HEK293 (cell line): ENCODE measurements around the gene HARBI1.
A peak's percentile ranks its signal among the peaks of the same experiment; 100 is the strongest.

Source experiments
- CTCF ChIA-PET: fragments of 350-600 bp; formaldehyde crosslinking; extraction: SDS; loops from one replicate; lab custom pipeline; 2021; ENCODE audit warnings: antibody characterized with exemption; lab: Yijun Ruan, JAX
- POLR2A ChIA-PET: fragments of 300-600 bp; formaldehyde crosslinking; extraction: SDS; loops from one replicate; lab custom pipeline; 2020; ENCODE audit warnings: antibody characterized with exemption, inconsistent platforms; lab: Yijun Ruan, JAX
- H3K27ac ChIP-seq: fragments of 200-500 bp; sonication (Bioruptor generic); 2 replicates; pipeline ENCODE4 v1.5.1; 2014; ENCODE audit warnings: low read depth, low read length, control low read depth, inconsistent platforms; ENCODE audit errors: extremely low read depth
- H3K36me3 ChIP-seq, 2 experiments: fragments of 200-500 bp in 1 of 2; sonication (Bioruptor generic) in 1 of 2; 1 replicate in 1 of 2; 2 replicates in 1 of 2; pipeline ENCODE4 v1.5.1; 2014 to 2017; ENCODE audit warnings: inconsistent platforms in 2 of 2, low read length in 2 of 2; ENCODE audit not compliant: control insufficient read depth in 2 of 2, insufficient read depth in 1 of 2
- H3K4me1 ChIP-seq: fragments of 200-500 bp; sonication (Bioruptor generic); 2 replicates; pipeline ENCODE4 v1.5.1; 2014; ENCODE audit warnings: mild to moderate bottlenecking, low read length, inconsistent platforms; ENCODE audit not compliant: control insufficient read depth, insufficient read depth
- H3K4me3 ChIP-seq: 2 replicates; pipeline ENCODE4 v1.5.1; 2011; ENCODE audit warnings: low read depth, mild to moderate bottlenecking, control low read depth, low read length, moderate library complexity
- H3K9me3 ChIP-seq: fragments of 200-500 bp; sonication (Bioruptor generic); 2 replicates; pipeline ENCODE4 v1.5.1; 2014; ENCODE audit warnings: low read depth, low read length, inconsistent platforms; ENCODE audit not compliant: control insufficient read depth, insufficient read depth
- HOXA7 ChIP-seq: sonication (generic); formaldehyde crosslinking; IDR thresholded peaks from 2 replicates; pipeline ENCODE4 v1.8.1; 2022; ENCODE audit warnings: missing genetic modification reagents, borderline replicate concordance
- MZF1 ChIP-seq: fragments of 450-650 bp; formaldehyde crosslinking; IDR thresholded peaks from 2 replicates; pipeline ENCODE4 v1.5.1; 2017; ENCODE audit warnings: missing biosample characterization, missing genetic modification characterization, borderline replicate concordance
- OVOL3 ChIP-seq: fragments of 450-650 bp; formaldehyde crosslinking; IDR thresholded peaks from 2 replicates; pipeline ENCODE4 v1.5.1; 2016; ENCODE audit warnings: missing biosample characterization, missing genetic modification characterization
- REST ChIP-seq: fragments of 450-650 bp; formaldehyde crosslinking; IDR thresholded peaks from 2 replicates; pipeline ENCODE4 v1.5.1; 2016; ENCODE audit warnings: missing biosample characterization, missing genetic modification characterization
- SCRT1 ChIP-seq: fragments of 450-650 bp; formaldehyde crosslinking; IDR thresholded peaks from 2 replicates; pipeline ENCODE4 v1.5.1; 2016; ENCODE audit warnings: missing biosample characterization, missing genetic modification characterization, borderline replicate concordance
- SETDB1 ChIP-seq: IDR thresholded peaks from one replicate; pipeline ENCODE4 v1.6.1; 2017; ENCODE audit warnings: mild to moderate bottlenecking, low read length, moderate library complexity, mixed read lengths; ENCODE audit not compliant: insufficient read length
- TCF7L2 ChIP-seq: IDR thresholded peaks from 2 replicates; pipeline ENCODE4 v1.6.1; 2011; ENCODE audit warnings: low read depth, mild to moderate bottlenecking, inconsistent platforms, low read length, moderate library complexity, borderline replicate concordance
- ZFHX2 ChIP-seq: fragments of 450-650 bp; formaldehyde crosslinking; conservative IDR thresholded peaks from 2 replicates; pipeline ENCODE4 v1.5.1; 2016; ENCODE audit warnings: missing biosample characterization, missing genetic modification characterization
- ZFP41 ChIP-seq: fragments of 450-650 bp; formaldehyde crosslinking; IDR thresholded peaks from 2 replicates; pipeline ENCODE4 v1.5.1; 2016; ENCODE audit warnings: missing biosample characterization, missing genetic modification characterization, borderline replicate concordance
- ZNF140 ChIP-seq: fragments of 450-650 bp; formaldehyde crosslinking; IDR thresholded peaks from 2 replicates; pipeline ENCODE4 v1.5.1; 2016; ENCODE audit warnings: missing biosample characterization, missing genetic modification characterization
- ZNF146 ChIP-seq: fragments of 450-650 bp; formaldehyde crosslinking; IDR thresholded peaks from 2 replicates; pipeline ENCODE4 v1.5.1; 2016; ENCODE audit warnings: missing biosample characterization, missing genetic modification characterization
- ZNF2 ChIP-seq: fragments of 450-650 bp; formaldehyde crosslinking; IDR thresholded peaks from 2 replicates; pipeline ENCODE4 v1.5.1; 2016; ENCODE audit warnings: missing biosample characterization, missing genetic modification characterization
- ZNF239 ChIP-seq: fragments of 450-650 bp; formaldehyde crosslinking; IDR thresholded peaks from 2 replicates; pipeline ENCODE4 v1.5.1; 2016; ENCODE audit warnings: missing biosample characterization, missing genetic modification characterization
- ZNF274 ChIP-seq, 2 experiments: fragments of 200-500 bp in 1 of 2; fragments of 450-650 bp in 1 of 2; sonication (Bioruptor generic) in 1 of 2; formaldehyde crosslinking in 1 of 2; IDR thresholded peaks; 2 replicates each; pipeline versions ENCODE4 v1.5.1 to v1.6.1; 2014 to 2016; ENCODE audit warnings: borderline replicate concordance in 1 of 2, inconsistent platforms in 1 of 2, low read length in 1 of 2, missing biosample characterization in 1 of 2, missing genetic modification characterization in 1 of 2
- ZNF311 ChIP-seq: fragments of 450-650 bp; formaldehyde crosslinking; IDR thresholded peaks from 2 replicates; pipeline ENCODE4 v1.5.1; 2017; ENCODE audit warnings: missing biosample characterization, missing genetic modification characterization, borderline replicate concordance
- ZNF37A ChIP-seq: fragments of 450-650 bp; IDR thresholded peaks from 2 replicates; pipeline ENCODE4 v1.5.1; 2018; ENCODE audit warnings: missing biosample characterization, missing genetic modification characterization
- ZNF426 ChIP-seq: fragments of 450-650 bp; formaldehyde crosslinking; IDR thresholded peaks from 2 replicates; pipeline ENCODE4 v1.5.1; 2017; ENCODE audit warnings: missing biosample characterization, missing genetic modification characterization, mild to moderate bottlenecking, inconsistent platforms, moderate library complexity
- ZNF473 ChIP-seq: fragments of 450-650 bp; formaldehyde crosslinking; IDR thresholded peaks from 2 replicates; pipeline ENCODE4 v1.5.1; 2017; ENCODE audit warnings: missing biosample characterization, missing genetic modification characterization
- ZNF518A ChIP-seq: fragments of 450-650 bp; formaldehyde crosslinking; conservative IDR thresholded peaks from 2 replicates; pipeline ENCODE4 v1.5.1; 2016; ENCODE audit warnings: low read depth, missing biosample characterization, missing genetic modification characterization
- ZNF629 ChIP-seq: fragments of 450-650 bp; formaldehyde crosslinking; IDR thresholded peaks from 2 replicates; pipeline ENCODE4 v1.5.1; 2017; ENCODE audit warnings: missing biosample characterization, missing genetic modification characterization
- ZNF701 ChIP-seq: fragments of 450-650 bp; formaldehyde crosslinking; IDR thresholded peaks from 2 replicates; pipeline ENCODE4 v1.5.1; 2016; ENCODE audit warnings: missing biosample characterization, missing genetic modification characterization
- ZNF704 ChIP-seq: fragments of 450-650 bp; formaldehyde crosslinking; IDR thresholded peaks from 2 replicates; pipeline ENCODE4 v1.5.1; 2016; ENCODE audit warnings: missing biosample characterization, missing genetic modification characterization
- ZNF792 ChIP-seq: fragments of 450-650 bp; formaldehyde crosslinking; IDR thresholded peaks from 2 replicates; pipeline ENCODE4 v1.5.1; 2016; ENCODE audit warnings: missing biosample characterization, missing genetic modification characterization
- ZNF830 ChIP-seq: fragments of 450-650 bp; IDR thresholded peaks from 2 replicates; pipeline ENCODE4 v1.5.0; 2018; ENCODE audit warnings: missing biosample characterization, missing genetic modification characterization, low read depth, mild to moderate bottlenecking, moderate library complexity
- TF ChIP-seq, protein P1 (sequence below): fragments of 450-650 bp; formaldehyde crosslinking; IDR thresholded peaks from 2 replicates; pipeline ENCODE4 v1.5.1; 2016; ENCODE audit warnings: missing biosample characterization, missing genetic modification characterization

The HARBI1 gene

DNA sequence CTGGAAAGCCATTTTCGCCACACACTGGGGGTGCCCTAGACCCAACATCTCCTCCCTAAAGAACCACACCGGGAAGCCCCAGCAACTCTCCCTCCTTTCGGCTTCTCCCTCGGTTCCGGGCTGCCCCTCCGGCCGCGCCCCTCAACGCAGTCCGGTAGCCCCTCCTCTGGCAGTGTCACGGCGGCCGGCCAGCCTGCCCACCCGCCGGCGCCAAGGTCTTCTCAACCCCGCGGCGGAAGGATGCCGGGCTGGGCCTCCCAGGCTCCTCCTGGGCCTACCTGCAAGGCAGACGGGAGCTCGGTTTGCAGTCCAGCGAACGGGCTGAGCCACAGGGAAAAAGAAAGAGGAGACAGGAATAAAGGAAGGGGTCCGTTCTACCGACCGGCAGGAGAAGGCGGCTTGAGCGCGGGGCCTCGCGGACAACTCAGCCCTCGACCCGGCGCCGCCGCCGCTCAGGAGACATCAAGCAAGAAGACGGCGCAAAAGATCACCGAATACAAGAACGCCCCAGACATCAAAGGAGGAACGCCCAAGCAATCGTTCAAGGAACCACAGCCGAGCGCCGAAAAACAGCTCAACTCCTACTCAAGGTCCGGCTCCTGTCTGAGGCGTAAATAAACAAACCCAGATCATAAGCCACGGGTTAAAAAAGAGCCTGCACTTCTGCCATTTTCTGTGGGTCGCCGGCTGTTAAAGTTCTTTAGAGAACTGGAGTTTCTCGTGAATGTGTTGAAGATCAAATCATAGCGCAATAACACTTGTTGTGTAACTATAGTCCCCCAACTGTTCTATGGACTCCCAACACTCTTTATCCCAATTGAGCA is 23.3 kb downstream of the HARBI1 start, which contains the start of gene AMBRA1:
Gene AMBRA1, minus strand, starts transcription at position 474 of the 824 bp plus-strand sequence. CDS start 45,643 bp downstream, outside the sequence.
- peaks cover 4% of the 10 kb centered on the region; the same call in 1 of the 2 replicates for H3K4me1 ChIP-seq
- POLR2A ChIA-PET, result interaction anchor here (0.6 to 1.7 kb wide), 11 partner anchors 13 to 250 kb away, joined by 3 to 13 read pairs (median 5); partner anchors contain the start of genes ARHGAP1, ATG13, HARBI1 and ZNF408
- TF ChIP-seq ZNF473 (tag by site-specific recombination), result no peak
- TF ChIP-seq ZNF518A (tag by site-specific recombination), result peak; percentile 86
- TF ChIP-seq ZNF830 (tag by site-specific recombination), result no peak
- no peak for TF ChIP-seq ZNF792 (tag by site-specific recombination)
- TF ChIP-seq ZNF704 (tag by site-specific recombination), result no peak
- TF ChIP-seq ZNF146, result no peak; the same call in 1 of the 2 replicates
- TF ChIP-seq, protein P1, sequence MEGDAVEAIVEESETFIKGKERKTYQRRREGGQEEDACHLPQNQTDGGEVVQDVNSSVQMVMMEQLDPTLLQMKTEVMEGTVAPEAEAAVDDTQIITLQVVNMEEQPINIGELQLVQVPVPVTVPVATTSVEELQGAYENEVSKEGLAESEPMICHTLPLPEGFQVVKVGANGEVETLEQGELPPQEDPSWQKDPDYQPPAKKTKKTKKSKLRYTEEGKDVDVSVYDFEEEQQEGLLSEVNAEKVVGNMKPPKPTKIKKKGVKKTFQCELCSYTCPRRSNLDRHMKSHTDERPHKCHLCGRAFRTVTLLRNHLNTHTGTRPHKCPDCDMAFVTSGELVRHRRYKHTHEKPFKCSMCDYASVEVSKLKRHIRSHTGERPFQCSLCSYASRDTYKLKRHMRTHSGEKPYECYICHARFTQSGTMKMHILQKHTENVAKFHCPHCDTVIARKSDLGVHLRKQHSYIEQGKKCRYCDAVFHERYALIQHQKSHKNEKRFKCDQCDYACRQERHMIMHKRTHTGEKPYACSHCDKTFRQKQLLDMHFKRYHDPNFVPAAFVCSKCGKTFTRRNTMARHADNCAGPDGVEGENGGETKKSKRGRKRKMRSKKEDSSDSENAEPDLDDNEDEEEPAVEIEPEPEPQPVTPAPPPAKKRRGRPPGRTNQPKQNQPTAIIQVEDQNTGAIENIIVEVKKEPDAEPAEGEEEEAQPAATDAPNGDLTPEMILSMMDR (tag by site-specific recombination), result no peak
- no peak for TF ChIP-seq SETDB1
- peak; percentile 80 for TF ChIP-seq ZFHX2
- no peak for TF ChIP-seq ZNF37A
- no peak for TF ChIP-seq TCF7L2
- TF ChIP-seq ZNF140 (tag by site-specific recombination), result no peak
- no peak for TF ChIP-seq MZF1
- TF ChIP-seq ZNF311 (tag by site-specific recombination), result no peak
- TF ChIP-seq SCRT1, result peak; percentile 18; the same call in 1 of the 2 replicates
- TF ChIP-seq ZNF239 (tag by site-specific recombination), result no peak
- TF ChIP-seq ZNF701 (tag by site-specific recombination), result no peak
- no peak for TF ChIP-seq ZNF274 (IDR thresholded peaks at IDR 0.05; ENCODE audit: low read length)
- TF ChIP-seq ZNF274 (tag by site-specific recombination; IDR thresholded peaks at IDR 0.05; ENCODE audit: borderline replicate concordance), result no peak
- TF ChIP-seq ZNF426 (tag by site-specific recombination), result no peak
- TF ChIP-seq OVOL3 (tag by site-specific recombination), result peak; percentile 68; the same call in 1 of the 2 replicates
- TF ChIP-seq HOXA7, result no peak
- 0 out of 2 replicates have a peak, but pooled peaks have one; percentile 38 for TF ChIP-seq REST (tag by site-specific recombination)
- TF ChIP-seq ZFP41 (tag by site-specific recombination), result no peak
- peak; percentile 42 for TF ChIP-seq ZNF629 (tag by site-specific recombination)
- TF ChIP-seq ZNF2, result peak; percentile 69; the same call in 1 of the 2 replicates

More for the DNA sequence above, 23.3 kb downstream of the HARBI1 start, which contains the start of gene AMBRA1:
- CTCF ChIA-PET, result interaction anchor here (0.7 to 0.9 kb wide), 3 partner anchors 25 to 670 kb away, joined by 3 read pairs; no protein-coding TSS in a partner anchor
- Histone ChIP-seq H3K27ac (peak within 1 kb of the TSS; percentile 75), H3K4me3 (peak within 1 kb of the TSS; percentile 88), H3K9me3 (no peaks in the 10 kb centered on the region), H3K36me3 (no peaks in the 10 kb centered on the region)
